ENCODE data around the gene SCEL.

GRCh38 chr13:77530875-77531274 is 4.6 kb upstream of the SCEL start:
- TF ChIP-seq CTCF (conservative IDR thresholded peaks at IDR 0.05) (no peak), ZFX (IDR thresholded peaks at IDR 0.05) (no peak)
